Body of pancreas (tissue), 4 donors: ENCODE measurements around the gene TADA2A. TPM values are rescaled to one million over a fixed set of nuclear protein-coding genes. Genes with fewer than 3 reads are reported as not detected.
A peak's percentile ranks its signal among the peaks of the same experiment; 100 is the strongest.

Experiments
- ATAC-seq: fragments of 150-250 bp; one replicate; pipeline ENCODE4 v1.9.1; 2016
- DNase-seq, 4 donors: peaks; one replicate each; pipeline ENCODE4 v3.0.0-alpha.2; 2019
- H3K27ac ChIP-seq, 4 donors: fragments of 200-600 bp; sonication (generic); 1 replicate in 3 of 4; 2 replicates in 1 of 4; pipeline versions ENCODE4 v1.5.1 to v1.6.1; 2016 to 2019; ENCODE audit warnings: mild to moderate bottlenecking in 1 of 4, mixed read lengths in 1 of 4, moderate library complexity in 1 of 4
- H3K27me3 ChIP-seq, 2 donors: fragments of 200-600 bp; sonication (generic); one replicate each; pipeline ENCODE4 v1.6.0; 2016; ENCODE audit warnings: mild to moderate bottlenecking in 1 of 2
- H3K36me3 ChIP-seq, 2 donors: fragments of 200-600 bp; sonication (generic); replicated peaks in 1 of 2; 2 replicates each; pipeline ENCODE4 v1.5.1; 2016; ENCODE audit warnings: low read depth in 2 of 2; ENCODE audit not compliant: insufficient read depth in 1 of 2
- H3K4me1 ChIP-seq: fragments of 200-600 bp; sonication (generic); one replicate; pipeline ENCODE4 v1.6.0; 2016
- H3K4me3 ChIP-seq, 2 donors: fragments of 200-600 bp; sonication (generic); 1 replicate in 1 of 2; 2 replicates in 1 of 2; pipeline ENCODE4 v1.5.1; 2016 to 2019
- H3K9me3 ChIP-seq, 3 donors: fragments of 200-600 bp; sonication (generic); 1 replicate in 2 of 3; 2 replicates in 1 of 3; pipeline ENCODE4 v1.5.1; 2016
- POLR2A ChIP-seq, 3 donors: fragments of 450-650 bp; IDR thresholded peaks; one replicate each; pipeline ENCODE4 v1.6.1; 2016; ENCODE audit warnings: antibody characterized with exemption in 3 of 3, mild to moderate bottlenecking in 2 of 3
- WGBS, 2 donors: methylation state at CpG; one replicate each; pipeline ENCODE4 v1.1.5; 2017; 5-methylcytosine and 5-hydroxymethylcytosine counted together
- intact Hi-C: fragments of 100-400 bp; cut with DNase I; formaldehyde crosslinking; loops from one replicate; pipeline ENCODE4 v1.15.1; 2023
- total RNA-seq, 2 donors: library from RNA; depleted of rRNA; stranded (reverse); fragments of >200 nt; gene quantifications; one replicate each; pipeline ENCODE4 v1.1.0, GENCODE V29; 2016
- TF ChIP-seq, protein P1 (sequence below), 7 experiments: fragments of 450-650 bp in 4 of 7; fragments of 200-600 bp in 3 of 7; sonication (generic) in 3 of 7; IDR thresholded peaks; one replicate each; pipeline ENCODE4 v1.5.1; 2016 to 2019; ENCODE audit warnings: antibody characterized with exemption in 7 of 7

Gene TADA2A
- total RNA-seq, 2 donors from 2014 or later, result 9.9 to 13.5 TPM

DNA sequence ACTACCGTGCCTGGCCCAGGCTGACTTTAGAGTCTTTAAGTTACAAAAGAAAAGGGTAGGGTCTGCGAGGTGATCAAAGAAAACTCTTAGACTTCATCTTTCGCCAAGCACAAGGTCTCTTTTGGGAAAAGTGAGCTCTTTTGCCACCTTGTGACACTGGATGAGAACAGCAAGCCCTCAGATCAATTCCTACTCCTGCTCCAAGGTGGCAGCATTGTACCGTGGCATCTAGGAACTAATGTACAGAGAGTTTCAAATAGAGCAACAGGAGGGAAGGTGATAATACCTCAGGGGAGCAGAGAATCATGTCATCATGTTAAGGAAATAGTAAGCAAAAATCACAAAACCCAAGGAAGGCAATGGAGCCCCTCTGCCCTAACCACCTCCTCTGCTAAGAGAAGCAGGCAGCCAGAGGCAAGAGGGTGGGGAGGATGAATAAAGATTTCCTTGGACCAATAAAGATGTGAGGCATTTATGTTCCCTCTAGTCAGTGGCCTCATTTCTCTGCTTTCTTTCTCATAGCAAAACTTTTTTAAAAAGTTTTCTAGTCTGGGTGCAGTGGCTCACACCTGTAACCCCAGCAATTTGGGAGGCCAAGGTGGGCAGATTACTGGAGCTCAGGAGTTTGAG lies 33.0 kb upstream of the TADA2A start:
- WGBS, 2 donors, result 0 to 5% methylated on average over 4 of the region's 4 CpGs
- H3K4me3 ChIP-seq, result no peak overlapping the region

DNA sequence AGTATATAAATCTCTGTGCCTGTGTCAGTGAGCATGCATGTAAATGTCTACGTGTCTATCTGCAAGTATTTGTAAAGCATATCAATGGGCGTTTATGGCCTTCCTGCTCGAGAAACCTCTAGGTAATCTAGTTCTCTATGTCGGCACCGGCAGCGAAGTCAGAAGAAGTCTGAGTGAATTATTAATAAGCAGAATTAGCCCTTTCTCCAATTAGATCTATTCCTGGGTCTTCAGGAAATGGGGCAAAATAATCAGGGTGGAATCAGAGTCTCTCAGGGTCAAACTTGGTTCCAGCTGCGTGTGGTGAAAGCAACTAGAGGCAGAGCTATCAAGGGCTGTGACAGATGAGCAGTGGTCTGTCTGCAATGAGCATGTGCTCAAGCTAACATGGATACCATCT lies 31.0 kb upstream of the TADA2A start, which contains the start of gene C17orf78:
TSS of gene C17orf78 (plus strand) at position 280 of the 400 bp plus-strand sequence. CDS start at position 388, 108 bp downstream.
- H3K36me3 ChIP-seq, result no peaks in the 10 kb centered on the region
- no peak within 1 kb of the TSS for H3K27ac ChIP-seq
- ATAC-seq (no peak), DNase-seq (no peak)
- no peaks in the 10 kb centered on the region for H3K4me1 ChIP-seq
- WGBS, 2 donors, result 70 to 80% methylated on average over 7 of the region's 7 CpGs
- H3K27me3 ChIP-seq, result no peaks in the 10 kb centered on the region
- TF ChIP-seq POLR2A (IDR thresholded peaks at IDR 0.05), result no peak
- TF ChIP-seq, protein P1, sequence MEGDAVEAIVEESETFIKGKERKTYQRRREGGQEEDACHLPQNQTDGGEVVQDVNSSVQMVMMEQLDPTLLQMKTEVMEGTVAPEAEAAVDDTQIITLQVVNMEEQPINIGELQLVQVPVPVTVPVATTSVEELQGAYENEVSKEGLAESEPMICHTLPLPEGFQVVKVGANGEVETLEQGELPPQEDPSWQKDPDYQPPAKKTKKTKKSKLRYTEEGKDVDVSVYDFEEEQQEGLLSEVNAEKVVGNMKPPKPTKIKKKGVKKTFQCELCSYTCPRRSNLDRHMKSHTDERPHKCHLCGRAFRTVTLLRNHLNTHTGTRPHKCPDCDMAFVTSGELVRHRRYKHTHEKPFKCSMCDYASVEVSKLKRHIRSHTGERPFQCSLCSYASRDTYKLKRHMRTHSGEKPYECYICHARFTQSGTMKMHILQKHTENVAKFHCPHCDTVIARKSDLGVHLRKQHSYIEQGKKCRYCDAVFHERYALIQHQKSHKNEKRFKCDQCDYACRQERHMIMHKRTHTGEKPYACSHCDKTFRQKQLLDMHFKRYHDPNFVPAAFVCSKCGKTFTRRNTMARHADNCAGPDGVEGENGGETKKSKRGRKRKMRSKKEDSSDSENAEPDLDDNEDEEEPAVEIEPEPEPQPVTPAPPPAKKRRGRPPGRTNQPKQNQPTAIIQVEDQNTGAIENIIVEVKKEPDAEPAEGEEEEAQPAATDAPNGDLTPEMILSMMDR (IDR thresholded peaks at IDR 0.05), result no peak
- intact Hi-C loops, result no loop called here
- no peaks in the 10 kb centered on the region for H3K9me3 ChIP-seq
- no peak within 1 kb of the TSS for H3K4me3 ChIP-seq

More for the DNA sequence above, 33.0 kb upstream of the TADA2A start:
- no peak for TF ChIP-seq POLR2A (IDR thresholded peaks at IDR 0.05)
- TF ChIP-seq, protein P1 (IDR thresholded peaks at IDR 0.05), result peak; percentile 89 to 100 (median 99)
- Histone ChIP-seq H3K27ac (no peak overlapping the region), H3K27me3 (no peaks in the 10 kb centered on the region), H3K36me3 (no peaks in the 10 kb centered on the region), H3K4me1 (no peaks in the 10 kb centered on the region), H3K9me3 (no peaks in the 10 kb centered on the region)
- intact Hi-C loops, result no loop called here
- DNase-seq, result peak; percentile 69 to 80 (median 76)
- ATAC-seq, result peak; percentile 95

DNA sequence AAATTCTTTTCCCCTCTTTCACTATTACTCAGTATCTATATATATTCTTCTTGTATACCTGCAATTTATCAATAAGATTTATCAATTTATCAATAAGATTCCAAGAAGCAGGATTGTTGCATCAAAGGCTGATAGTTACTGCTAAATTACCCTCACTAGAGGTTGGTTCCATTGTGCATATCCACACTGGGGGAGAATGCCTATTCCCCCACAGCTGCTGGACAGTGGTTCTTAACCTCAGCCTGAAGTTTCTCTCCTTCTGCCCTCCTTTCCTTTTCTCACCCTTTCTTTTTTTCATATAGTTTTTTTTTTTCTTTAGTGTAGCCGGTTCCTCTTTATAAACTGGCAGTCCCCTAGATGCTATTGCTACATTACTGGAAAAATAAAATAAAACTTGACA lies 24.6 kb upstream of the TADA2A start:
- ATAC-seq (no peak), DNase-seq (no peak)
- WGBS, 2 donors, result 88 to 90% methylated on average over 1 of the region's 1 CpG
- intact Hi-C loops, result no loop called here
- Histone ChIP-seq H3K4me1 (no peaks in the 10 kb centered on the region), H3K9me3 (no peaks in the 10 kb centered on the region), H3K27me3 (no peaks in the 10 kb centered on the region), H3K4me3 (no peak overlapping the region), H3K27ac (no peak overlapping the region), H3K36me3 (no peaks in the 10 kb centered on the region)
- TF ChIP-seq POLR2A (IDR thresholded peaks at IDR 0.05), result no peak
- TF ChIP-seq, protein P1 (IDR thresholded peaks at IDR 0.05), result no peak

DNA sequence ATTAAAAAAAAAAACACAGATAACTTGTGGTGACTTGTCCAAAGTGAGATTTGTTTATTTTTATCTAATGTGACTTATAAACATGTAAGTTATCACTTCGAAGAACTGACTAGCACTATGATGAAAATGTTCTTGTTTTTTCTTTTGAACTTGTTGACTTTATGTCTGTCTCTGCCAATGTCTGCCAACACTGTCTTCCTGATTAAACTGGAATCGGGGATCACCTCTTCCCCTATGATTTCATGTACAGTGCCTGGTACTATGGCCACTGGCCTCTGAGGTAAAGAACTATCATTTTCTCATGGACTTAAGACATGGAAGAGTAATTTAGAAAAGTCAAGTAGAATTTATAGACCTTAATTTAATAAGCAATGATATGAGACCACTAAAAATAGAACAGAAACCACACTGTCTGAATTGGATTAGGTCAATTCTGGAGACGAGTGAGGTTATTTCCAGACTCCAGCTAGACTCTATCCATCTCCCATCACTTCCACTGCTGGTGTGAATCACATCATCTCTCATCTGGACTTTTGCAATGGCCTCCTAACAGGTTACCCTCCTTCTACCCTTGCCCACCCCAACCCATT lies 22.0 kb upstream of the TADA2A start:
- H3K4me1 ChIP-seq, result no peaks in the 10 kb centered on the region
- DNase-seq, result no peak
- whole genome bisulfite sequencing, 2 donors, result 56 to 68% methylated on average over 3 of the region's 3 CpGs
- no peaks in the 10 kb centered on the region for H3K27me3 ChIP-seq
- H3K27ac ChIP-seq, result no peak overlapping the region
- intact Hi-C loops, result no loop called here
- no peak for ATAC-seq
- no peak overlapping the region for H3K4me3 ChIP-seq
- H3K36me3 ChIP-seq, result no peaks in the 10 kb centered on the region
- TF ChIP-seq POLR2A (IDR thresholded peaks at IDR 0.05), result no peak
- TF ChIP-seq, protein P1 (IDR thresholded peaks at IDR 0.05), result no peak
- no peaks in the 10 kb centered on the region for H3K9me3 ChIP-seq
